GM18511 (cell line): Measurements from ENCODE around the gene KREMEN1.
"Not testable (repeated sequence)": the region's sequence is repeated elsewhere in the genome, so short reads cannot be mapped to it uniquely, and the experiment has no call there.

Experiments used
- ATAC-seq: cut with Tn5 transposase; IDR thresholded peaks from one replicate; pipeline ENCODE4 v1.9.1; 2021; ENCODE audit warnings: mild to moderate bottlenecking, moderate library complexity; ENCODE audit not compliant: unreplicated experiment

KREMEN1 gene

GRCh38 chr22:29102300-29102699 is 29.5 kb downstream of the KREMEN1 start:
- ATAC-seq, result no peak

DNA sequence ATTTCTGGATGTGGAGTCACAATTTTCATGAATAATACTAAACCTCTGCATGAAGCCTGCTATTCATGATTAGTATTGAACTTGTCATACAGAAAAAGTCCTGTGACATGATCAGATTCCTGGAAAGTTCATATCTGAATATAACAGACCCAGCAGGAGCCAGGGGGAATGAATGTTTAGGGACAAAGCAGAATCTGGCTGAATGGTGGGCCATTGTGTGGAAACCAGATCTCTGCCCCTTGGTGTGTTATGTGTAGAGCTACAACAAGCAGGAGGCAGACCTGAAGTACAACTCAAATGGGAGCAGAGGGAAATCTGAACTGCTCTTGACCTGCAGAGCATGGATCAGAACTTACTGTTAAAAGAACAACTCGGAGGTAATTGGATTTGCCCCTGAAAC is 30.3 kb downstream of the KREMEN1 start:
- no peak for ATAC-seq

DNA sequence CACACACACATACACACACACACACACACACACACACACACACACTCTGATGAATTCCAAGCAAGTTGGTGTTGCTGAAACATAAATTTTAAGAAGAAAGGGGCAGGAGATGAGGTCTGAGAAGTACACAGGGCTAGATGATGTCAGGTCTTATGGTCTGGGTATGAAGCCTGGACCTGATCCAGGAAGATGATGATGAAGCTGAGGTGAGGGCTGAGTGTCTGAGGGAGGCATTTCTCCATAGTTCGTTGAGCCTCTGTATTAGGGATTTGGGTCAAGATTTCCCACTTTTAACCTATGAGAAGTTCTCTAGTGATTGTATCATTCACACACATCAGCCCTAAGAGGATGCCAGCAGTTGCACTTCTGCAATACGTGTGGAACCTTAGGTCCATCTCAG is 32.6 kb downstream of the KREMEN1 start:
- no peak for ATAC-seq

DNA sequence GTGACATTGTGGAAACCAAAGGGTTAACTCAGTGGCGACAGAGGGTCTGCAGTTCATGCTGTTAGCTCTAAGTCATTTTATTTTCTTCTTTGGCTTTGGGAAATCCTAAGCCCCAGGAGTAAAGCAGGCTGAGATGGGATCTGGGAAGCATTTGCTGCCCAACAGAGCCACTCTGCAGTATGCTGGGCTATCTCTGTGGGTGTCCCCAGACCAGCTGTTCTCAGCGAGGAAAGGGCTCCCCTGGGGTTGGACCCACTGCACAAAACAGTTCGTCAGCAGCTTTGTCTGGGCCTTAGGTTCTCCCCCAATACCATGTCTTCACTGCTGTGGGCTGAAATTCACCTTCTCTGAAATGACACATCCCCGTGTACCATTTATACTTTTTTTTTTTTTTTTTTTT is 34.0 kb downstream of the KREMEN1 start:
- ATAC-seq, result no peak

DNA sequence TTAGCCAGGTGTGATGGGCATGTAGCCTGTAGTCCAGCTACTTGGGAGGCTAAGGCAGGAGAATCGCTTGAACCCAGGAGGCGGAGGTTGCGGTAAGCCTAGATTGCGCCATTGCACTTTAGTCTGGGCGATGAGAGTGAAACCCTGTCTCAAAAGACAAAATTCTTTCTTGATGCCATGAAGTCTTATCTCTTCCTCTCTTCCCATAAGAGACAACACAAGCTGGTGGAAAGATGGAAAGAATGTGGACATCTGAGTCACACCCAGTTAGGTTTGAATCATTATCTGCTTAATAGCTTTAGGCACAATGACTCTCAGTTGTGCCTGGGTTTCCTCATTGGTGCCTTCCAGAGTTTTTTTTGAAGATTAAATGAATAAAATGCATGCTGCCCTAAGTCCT is 35.3 kb downstream of the KREMEN1 start:
- no peak for ATAC-seq

DNA sequence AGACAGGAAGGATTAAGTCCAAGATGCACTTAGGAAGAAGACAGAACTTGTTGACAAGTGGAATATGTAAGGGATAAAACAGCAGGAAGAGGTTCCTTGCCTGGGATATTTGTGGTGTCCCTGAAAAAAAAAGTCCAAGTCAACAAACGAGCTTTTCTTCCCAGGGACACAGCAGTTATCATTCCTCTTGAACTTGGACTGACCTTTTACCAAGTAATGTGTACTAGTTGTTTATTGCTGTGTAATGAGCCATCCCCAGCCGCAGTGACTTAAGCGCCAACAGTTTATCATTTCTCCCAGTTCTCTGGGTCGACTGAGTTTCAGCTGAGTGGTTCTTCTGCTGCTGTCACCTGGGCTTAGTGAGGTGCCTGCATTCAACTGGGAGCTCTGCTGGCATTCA is 37.0 kb downstream of the KREMEN1 start:
- ATAC-seq, result no peak

DNA sequence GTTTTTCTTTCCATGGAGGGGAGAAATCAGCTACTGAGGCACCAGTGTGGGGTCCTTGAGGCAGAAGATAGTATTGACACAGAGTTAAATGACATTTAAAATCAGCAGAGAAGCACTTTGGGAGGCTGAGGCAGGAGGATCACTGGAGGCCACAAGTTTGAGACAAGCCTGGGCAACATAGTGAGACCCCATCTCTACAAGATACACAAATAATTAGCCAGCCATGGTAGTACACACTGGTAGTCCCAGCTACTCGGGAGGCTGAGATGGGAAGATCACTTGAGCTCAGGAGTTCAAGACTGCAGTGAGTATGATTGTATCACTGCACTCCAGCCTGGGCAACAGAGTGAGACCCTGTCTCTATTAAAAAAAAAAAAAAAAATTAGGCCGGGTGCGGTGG is 38.1 kb downstream of the KREMEN1 start:
- ATAC-seq, result no peak

GRCh38 chr22:29112121-29112520 is 39.3 kb downstream of the KREMEN1 start:
- ATAC-seq, result no peak

DNA sequence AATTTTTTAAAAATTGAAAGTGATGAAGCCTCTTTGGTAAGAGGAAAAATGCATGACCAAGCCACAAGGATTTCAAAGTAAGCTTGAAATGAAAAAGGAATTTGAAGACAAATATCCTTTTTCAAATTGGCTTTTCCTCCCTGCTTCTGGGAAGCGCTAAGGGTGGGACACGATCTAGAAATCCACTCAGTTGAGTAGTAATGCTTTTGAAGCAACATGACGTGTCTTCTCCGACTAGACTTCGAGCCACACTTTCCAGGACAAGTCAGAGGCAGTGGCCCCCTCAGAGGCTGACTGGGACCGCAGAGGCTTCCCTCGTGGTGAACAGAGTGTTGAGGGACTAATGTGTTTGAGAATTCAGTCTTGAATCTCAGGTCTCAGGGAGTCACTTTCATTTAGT is 39.8 kb downstream of the KREMEN1 start:
- ATAC-seq, result no peak

GRCh38 chr22:29113319-29113718 is 40.5 kb downstream of the KREMEN1 start:
- no peak for ATAC-seq

DNA sequence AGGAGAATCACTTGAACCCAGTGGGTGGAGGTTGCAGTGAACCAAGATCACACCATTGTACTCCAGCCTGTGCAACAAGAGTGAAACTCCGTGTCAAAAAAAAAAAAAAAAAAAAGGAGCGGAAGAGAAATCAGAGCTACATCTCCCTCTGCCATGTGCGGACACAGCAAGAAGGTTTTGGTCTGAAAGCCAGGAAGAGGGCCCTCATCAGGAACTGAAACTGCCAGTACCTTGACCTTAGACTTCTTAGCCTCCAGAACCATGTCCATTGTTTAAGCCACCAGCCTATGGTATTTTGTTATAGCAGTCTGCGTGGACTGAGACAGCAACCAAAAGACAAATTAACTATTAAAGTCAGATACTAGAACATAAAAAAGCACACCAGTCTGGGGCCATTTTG is 41.6 kb downstream of the KREMEN1 start:
- ATAC-seq, result no peak

DNA sequence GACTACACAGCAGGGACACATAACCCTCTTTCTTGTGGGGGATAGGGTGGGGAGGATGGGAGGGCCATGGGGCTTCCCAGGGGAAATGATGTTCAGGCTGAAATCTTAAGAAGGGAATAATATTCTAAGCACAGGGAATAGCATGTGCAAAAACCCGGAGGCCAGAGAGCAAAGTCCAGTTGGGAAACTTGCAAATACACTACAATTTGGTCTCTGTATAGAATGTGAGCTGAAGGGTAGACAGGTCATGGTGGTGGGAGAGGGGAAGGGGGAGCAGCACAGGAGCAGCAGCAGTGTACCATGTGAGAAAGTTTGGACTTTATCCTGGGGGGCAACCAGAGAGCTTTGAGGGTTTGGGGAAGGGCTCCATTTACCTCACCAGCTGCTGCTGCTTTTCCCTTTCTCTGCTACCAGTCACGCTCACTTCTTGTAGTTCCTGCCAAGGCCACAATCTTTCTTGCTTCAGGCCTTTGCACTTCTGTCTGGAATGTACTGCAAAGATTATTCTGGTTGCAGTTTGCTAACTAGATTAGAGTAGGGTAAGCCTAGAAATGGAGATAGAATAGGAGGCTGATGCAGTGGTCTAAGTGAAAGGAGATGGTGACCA is 43.0 kb downstream of the KREMEN1 start:
- ATAC-seq, result no peak

DNA sequence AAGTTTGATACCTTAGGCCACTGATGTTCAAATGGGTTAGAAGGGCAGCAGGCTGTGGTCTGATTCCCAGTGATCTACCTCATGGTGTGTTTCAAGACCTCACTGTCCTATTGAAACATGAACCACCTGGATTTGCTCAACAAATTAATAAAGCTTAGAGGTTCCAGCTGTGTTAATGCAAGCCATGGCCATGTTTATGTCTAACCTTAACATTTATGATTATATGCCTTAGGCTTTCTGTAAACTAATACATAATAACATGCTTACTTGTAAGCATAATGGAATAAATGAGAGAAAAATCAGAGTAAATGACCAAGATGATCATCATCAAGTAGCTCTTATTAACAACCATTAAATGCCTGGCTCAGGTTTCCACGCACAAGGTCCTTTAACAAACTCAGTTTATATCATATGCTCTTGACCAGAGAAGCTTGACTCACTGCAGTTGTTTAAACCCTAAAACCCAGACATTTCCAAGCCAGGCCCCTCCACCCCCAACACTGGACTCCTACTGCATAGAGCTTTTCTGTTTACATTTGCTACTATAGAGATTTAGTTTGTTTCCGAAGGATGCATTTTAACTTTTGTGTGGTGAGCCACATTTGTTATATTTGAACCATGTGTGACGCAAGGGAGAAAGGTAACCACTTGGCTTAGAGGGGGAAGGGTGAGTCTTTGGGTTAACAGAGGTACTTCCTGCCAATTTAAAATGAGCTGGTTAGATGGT is 43.7 kb downstream of the KREMEN1 start:
- no peak for ATAC-seq

GRCh38 chr22:29117799-29118477 is 45.1 kb downstream of the KREMEN1 start:
- no peak for ATAC-seq

GRCh38 chr22:29120098-29120912 is 47.5 kb downstream of the KREMEN1 start:
- ATAC-seq, result not testable (repeated sequence)

GRCh38 chr22:29121124-29121523 is 48.3 kb downstream of the KREMEN1 start:
- ATAC-seq, result no peak

- ATAC-seq, result no peak
Measured at GRCh38 chr22:29122041-29122440, 49.2 kb downstream of the KREMEN1 start.

GRCh38 chr22:29124777-29125442 is 52.1 kb downstream of the KREMEN1 start:
- no peak for ATAC-seq

- no peak for ATAC-seq
Measured at GRCh38 chr22:29125443-29125778, 52.6 kb downstream of the KREMEN1 start.

DNA sequence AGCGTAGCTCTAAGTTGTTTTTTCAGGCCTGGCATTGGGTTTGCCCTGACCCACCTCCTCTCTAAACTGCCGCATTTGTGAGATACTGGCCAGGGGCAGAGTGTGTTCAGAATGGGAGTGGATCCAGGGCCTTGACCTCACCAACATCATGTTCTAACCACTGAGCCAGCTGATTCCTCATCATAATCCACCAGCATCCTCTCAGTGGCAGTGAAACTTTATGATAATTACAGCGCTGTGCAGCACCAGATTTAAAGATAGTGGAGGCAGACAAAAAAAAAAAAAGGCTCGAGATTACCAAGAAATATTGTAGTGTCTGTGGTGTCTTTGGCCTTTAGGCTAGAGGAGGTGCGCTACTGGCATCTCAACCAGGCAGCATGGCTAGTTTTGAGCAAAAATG is 53.0 kb downstream of the KREMEN1 start:
- no peak for ATAC-seq
